Sigmoid colon (tissue), 7 donors: ENCODE measurements around the gene PSKH1. TPM values are rescaled to one million over a fixed set of nuclear protein-coding genes. Genes with fewer than 3 reads are reported as not detected.

Experiments used
- DNase-seq: peaks from one replicate; pipeline ENCODE4 v3.0.0-alpha.2; 2019
- H3K27ac ChIP-seq, 4 donors: fragments of 200-600 bp; sonication (generic); one replicate each; pipeline ENCODE4 v1.5.1; 2016 to 2019; ENCODE audit warnings: mild to moderate bottlenecking in 1 of 4
- H3K27me3 ChIP-seq, 3 donors: fragments of 200-600 bp; sonication (generic); one replicate each; pipeline ENCODE4 v1.5.1; 2019; ENCODE audit warnings: mild to moderate bottlenecking in 1 of 3
- H3K36me3 ChIP-seq, 4 donors: fragments of 200-600 bp; sonication (generic); one replicate each; pipeline ENCODE4 v1.5.1; 2016 to 2019
- H3K4me1 ChIP-seq, 4 donors: fragments of 200-600 bp; sonication (generic); one replicate each; pipeline ENCODE4 v1.5.1; 2017 to 2019
- H3K4me3 ChIP-seq, 4 donors: fragments of 200-600 bp; sonication (generic); one replicate each; pipeline ENCODE4 v1.5.1; 2017 to 2019; ENCODE audit warnings: mild to moderate bottlenecking in 2 of 4, moderate library complexity in 1 of 4
- H3K9me3 ChIP-seq, 4 donors: fragments of 200-600 bp in 3 of 4; sonication (generic) in 3 of 4; one replicate each; pipeline versions ENCODE4 v1.5.1 to v1.6.1; 2013 to 2019
- EP300 ChIP-seq, 4 donors: sonication (generic); formaldehyde crosslinking; IDR thresholded peaks; one replicate each; pipeline ENCODE4 v1.6.1; 2017; ENCODE audit warnings: antibody characterized with exemption in 4 of 4
- POLR2A ChIP-seq, 2 donors: fragments of 450-650 bp; IDR thresholded peaks; one replicate each; pipeline ENCODE4 v1.6.1; 2016; ENCODE audit warnings: antibody characterized with exemption in 2 of 2, mild to moderate bottlenecking in 2 of 2, moderate library complexity in 2 of 2
- POLR2AphosphoS5 ChIP-seq, 4 donors: sonication (generic); formaldehyde crosslinking; IDR thresholded peaks; one replicate each; pipeline ENCODE4 v1.6.1; 2017; ENCODE audit warnings: antibody characterized with exemption in 4 of 4
- WGBS, 2 donors: extraction: QIAGEN DNeasy Blood & Tissue Kit; methylation state at CpG; one replicate each; pipeline ENCODE4 v1.1.7; 2013; 5-methylcytosine and 5-hydroxymethylcytosine counted together
- intact Hi-C: fragments of 100-400 bp; cut with DNase I; formaldehyde crosslinking; loops from one replicate; pipeline ENCODE4 v1.15.1; 2023
- polyA plus RNA-seq, 3 donors: library from polyadenylated mRNA; stranded (reverse); fragments of 200-250 nt; gene quantifications; one replicate each; pipeline ENCODE4 v1.2.3, GENCODE V29; 2013
- total RNA-seq, 4 donors: library from RNA; depleted of rRNA; stranded (reverse); fragments of >200 nt; gene quantifications; one replicate each; pipeline ENCODE4 v1.1.0, GENCODE V29; 2016
- TF ChIP-seq, protein P1 (sequence below), 4 experiments: fragments of 450-650 bp in 3 of 4; fragments of 200-600 bp in 1 of 4; IDR thresholded peaks; one replicate each; pipeline ENCODE4 v1.5.1; 2016 to 2019; ENCODE audit warnings: antibody characterized with exemption in 4 of 4, mild to moderate bottlenecking in 3 of 4, moderate library complexity in 2 of 4
- donor health status: healthy with polysubstance abuse.
- donor health status: Bipolar disorder and iron deficiency.
- donor health status: healthy.

PSKH1 gene
- total and polyA plus RNA-seq, 7 donors = 13.9 to 29.2 (median 20.8) TPM

- TF ChIP-seq, protein P1, sequence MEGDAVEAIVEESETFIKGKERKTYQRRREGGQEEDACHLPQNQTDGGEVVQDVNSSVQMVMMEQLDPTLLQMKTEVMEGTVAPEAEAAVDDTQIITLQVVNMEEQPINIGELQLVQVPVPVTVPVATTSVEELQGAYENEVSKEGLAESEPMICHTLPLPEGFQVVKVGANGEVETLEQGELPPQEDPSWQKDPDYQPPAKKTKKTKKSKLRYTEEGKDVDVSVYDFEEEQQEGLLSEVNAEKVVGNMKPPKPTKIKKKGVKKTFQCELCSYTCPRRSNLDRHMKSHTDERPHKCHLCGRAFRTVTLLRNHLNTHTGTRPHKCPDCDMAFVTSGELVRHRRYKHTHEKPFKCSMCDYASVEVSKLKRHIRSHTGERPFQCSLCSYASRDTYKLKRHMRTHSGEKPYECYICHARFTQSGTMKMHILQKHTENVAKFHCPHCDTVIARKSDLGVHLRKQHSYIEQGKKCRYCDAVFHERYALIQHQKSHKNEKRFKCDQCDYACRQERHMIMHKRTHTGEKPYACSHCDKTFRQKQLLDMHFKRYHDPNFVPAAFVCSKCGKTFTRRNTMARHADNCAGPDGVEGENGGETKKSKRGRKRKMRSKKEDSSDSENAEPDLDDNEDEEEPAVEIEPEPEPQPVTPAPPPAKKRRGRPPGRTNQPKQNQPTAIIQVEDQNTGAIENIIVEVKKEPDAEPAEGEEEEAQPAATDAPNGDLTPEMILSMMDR (IDR thresholded peaks at IDR 0.05) = no peak
- TF ChIP-seq POLR2A (IDR thresholded peaks at IDR 0.05) (no peak), EP300 (IDR thresholded peaks at IDR 0.05) (no peak), POLR2AphosphoS5 (IDR thresholded peaks at IDR 0.05) (no peak)
- intact Hi-C loops = no loop called here
- H3K4me1 ChIP-seq = peaks cover 0 to 55% (median 38%) of the 10 kb centered on the region in 4 donors
- no peaks in the 10 kb centered on the region for H3K9me3 ChIP-seq
- H3K4me3 ChIP-seq = no peak overlapping the region
- peaks cover 0 to 24% (median 3%) of the 10 kb centered on the region in 4 donors for H3K36me3 ChIP-seq
- no peak for DNase-seq
- no peaks in the 10 kb centered on the region for H3K27me3 ChIP-seq
- WGBS, 2 donors = 86 to 91% methylated on average over 6 of the region's 6 CpGs
- H3K27ac ChIP-seq = peak overlapping the region in 2 of 4 donors; percentile 29 to 43
These were observed 26.7 kb downstream of the PSKH1 start for GRCh38 chr16:67919622-67920221.

DNA sequence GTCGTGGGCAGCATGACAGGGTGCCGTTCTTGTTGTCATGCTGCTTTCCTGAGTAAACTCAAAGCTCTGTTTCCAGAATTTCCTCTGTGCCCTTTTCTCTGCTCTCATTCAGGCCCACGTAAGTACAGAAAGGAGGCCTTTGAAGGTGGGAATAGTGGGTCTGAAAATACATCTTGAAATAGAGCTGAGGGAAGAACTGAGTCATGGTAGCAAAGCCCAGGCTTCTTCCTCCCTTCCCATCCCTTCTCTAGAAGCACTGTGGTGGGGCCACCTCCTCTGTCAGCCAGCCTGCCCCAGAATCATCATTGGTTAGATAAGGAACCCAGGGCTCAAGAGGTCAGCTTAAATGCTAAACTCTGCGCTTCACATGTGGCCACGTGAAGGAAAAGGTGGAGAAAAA is 29.2 kb downstream of the PSKH1 start:
- 86 to 91% methylated on average over 5 of the region's 5 CpGs for WGBS, 2 donors
- Histone ChIP-seq H3K4me3 (no peak overlapping the region), H3K9me3 (no peaks in the 10 kb centered on the region), H3K27me3 (no peaks in the 10 kb centered on the region), H3K4me1 (peaks cover 0 to 46% (median 25%) of the 10 kb centered on the region in 4 donors), H3K36me3 (peaks cover under 1 to 10% (median 4%) of the 10 kb centered on the region in 4 donors), H3K27ac (no peak overlapping the region)
- TF ChIP-seq EP300 (IDR thresholded peaks at IDR 0.05) (no peak), POLR2AphosphoS5 (IDR thresholded peaks at IDR 0.05) (no peak), POLR2A (IDR thresholded peaks at IDR 0.05) (no peak)
- TF ChIP-seq, protein P1 (IDR thresholded peaks at IDR 0.05) = no peak
- intact Hi-C loops = no loop called here
- no peak for DNase-seq

DNA sequence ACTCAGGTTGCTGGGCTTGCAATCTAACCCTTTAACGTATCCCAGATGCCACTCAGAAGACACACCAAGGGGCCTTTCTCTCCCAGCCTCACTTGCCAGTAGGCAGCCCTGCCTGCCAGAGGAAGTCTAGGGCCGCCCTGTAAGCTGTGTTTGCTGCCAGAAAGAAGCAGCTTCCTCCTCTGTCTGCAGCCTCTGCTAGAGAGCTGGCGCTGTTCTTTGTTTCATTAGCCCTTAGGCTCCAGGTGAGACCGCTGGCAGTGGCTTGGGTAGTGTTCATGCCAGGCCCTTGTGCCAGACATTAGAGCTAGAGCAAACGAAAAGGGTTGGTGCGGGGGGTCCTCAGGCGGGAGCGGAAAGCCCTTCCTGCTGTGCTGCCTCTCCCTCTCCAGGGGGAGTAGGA is 29.7 kb downstream of the PSKH1 start:
- TF ChIP-seq POLR2A (IDR thresholded peaks at IDR 0.05) (no peak), POLR2AphosphoS5 (IDR thresholded peaks at IDR 0.05) (no peak), EP300 (IDR thresholded peaks at IDR 0.05) (no peak)
- TF ChIP-seq, protein P1 (IDR thresholded peaks at IDR 0.05) = no peak
- peaks cover 0 to 41% (median 20%) of the 10 kb centered on the region in 4 donors for H3K4me1 ChIP-seq
- H3K4me3 ChIP-seq = no peak overlapping the region
- WGBS, 2 donors = 90 to 91% methylated on average over 8 of the region's 8 CpGs
- DNase-seq = no peak
- no peak overlapping the region for H3K27ac ChIP-seq
- H3K9me3 ChIP-seq = no peaks in the 10 kb centered on the region
- no peaks in the 10 kb centered on the region for H3K27me3 ChIP-seq
- H3K36me3 ChIP-seq = peaks cover 5 to 15% (median 9%) of the 10 kb centered on the region in 4 donors
- intact Hi-C loops = no loop called here

DNA sequence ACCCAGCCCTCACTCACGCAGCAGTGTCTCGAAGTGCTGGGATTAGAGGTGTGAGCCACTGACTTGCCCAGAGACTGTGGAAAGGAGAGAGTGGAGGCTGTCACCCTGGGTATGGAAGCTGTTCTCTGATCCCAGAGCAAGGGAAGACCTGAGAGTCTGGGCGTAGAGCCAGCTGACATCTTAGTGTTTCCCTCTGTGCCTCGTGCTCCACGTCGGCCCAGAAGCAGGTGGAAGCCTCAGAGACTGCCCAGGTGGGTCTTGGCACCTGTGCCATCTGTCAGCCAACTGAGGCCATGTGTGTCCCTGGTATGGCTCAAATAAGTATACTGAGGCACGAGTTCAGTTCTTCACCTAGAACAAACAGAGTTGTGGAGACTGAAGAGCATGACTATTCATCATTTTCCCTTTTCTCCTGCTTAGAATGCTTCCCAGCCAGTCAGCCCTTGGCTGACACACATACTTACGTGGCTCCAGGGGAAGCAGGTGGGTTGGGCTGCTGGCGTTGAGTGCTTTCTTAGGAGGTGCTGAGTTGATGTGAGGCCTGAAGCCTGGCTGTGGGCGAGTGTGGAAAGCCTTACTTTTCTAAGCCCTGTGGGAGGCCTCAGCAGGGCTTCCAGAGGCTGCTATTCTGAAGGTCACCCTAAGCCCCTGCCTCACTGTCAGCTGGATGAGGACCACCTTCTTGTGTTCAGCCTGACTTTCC is 30.5 kb downstream of the PSKH1 start:
- Histone ChIP-seq H3K9me3 (no peaks in the 10 kb centered on the region), H3K4me3 (no peak overlapping the region), H3K27ac (peak overlapping the region in 1 of 4 donors; percentile 10), H3K4me1 (peaks cover 0 to 33% (median 18%) of the 10 kb centered on the region in 4 donors), H3K36me3 (peaks cover 8 to 24% (median 12%) of the 10 kb centered on the region in 4 donors), H3K27me3 (no peaks in the 10 kb centered on the region)
- WGBS, 2 donors = 74 to 85% methylated on average over 10 of the region's 10 CpGs
- TF ChIP-seq POLR2AphosphoS5 (IDR thresholded peaks at IDR 0.05) (no peak), POLR2A (IDR thresholded peaks at IDR 0.05) (no peak), EP300 (IDR thresholded peaks at IDR 0.05) (no peak)
- TF ChIP-seq, protein P1 (IDR thresholded peaks at IDR 0.05) = no peak
- no peak for DNase-seq
- intact Hi-C loops = no loop called here
